ENCODE measurements around the gene TMEM186.

GRCh38 chr16:8818504-8819270 lies 21.2 kb upstream of the TMEM186 start:
- TF ChIP-seq, protein P1, sequence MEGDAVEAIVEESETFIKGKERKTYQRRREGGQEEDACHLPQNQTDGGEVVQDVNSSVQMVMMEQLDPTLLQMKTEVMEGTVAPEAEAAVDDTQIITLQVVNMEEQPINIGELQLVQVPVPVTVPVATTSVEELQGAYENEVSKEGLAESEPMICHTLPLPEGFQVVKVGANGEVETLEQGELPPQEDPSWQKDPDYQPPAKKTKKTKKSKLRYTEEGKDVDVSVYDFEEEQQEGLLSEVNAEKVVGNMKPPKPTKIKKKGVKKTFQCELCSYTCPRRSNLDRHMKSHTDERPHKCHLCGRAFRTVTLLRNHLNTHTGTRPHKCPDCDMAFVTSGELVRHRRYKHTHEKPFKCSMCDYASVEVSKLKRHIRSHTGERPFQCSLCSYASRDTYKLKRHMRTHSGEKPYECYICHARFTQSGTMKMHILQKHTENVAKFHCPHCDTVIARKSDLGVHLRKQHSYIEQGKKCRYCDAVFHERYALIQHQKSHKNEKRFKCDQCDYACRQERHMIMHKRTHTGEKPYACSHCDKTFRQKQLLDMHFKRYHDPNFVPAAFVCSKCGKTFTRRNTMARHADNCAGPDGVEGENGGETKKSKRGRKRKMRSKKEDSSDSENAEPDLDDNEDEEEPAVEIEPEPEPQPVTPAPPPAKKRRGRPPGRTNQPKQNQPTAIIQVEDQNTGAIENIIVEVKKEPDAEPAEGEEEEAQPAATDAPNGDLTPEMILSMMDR (IDR thresholded peaks at IDR 0.05; ENCODE audit: insufficient read depth, low read length): no peak
- TF ChIP-seq POLR2AphosphoS5 (IDR thresholded peaks at IDR 0.05; ENCODE audit: low read depth): no peak

Data from HL-60 (cell line).